GM10266 (cell line): ENCODE measurements around the gene TMEM191C.
"Not testable (repeated sequence)": the region's sequence is repeated elsewhere in the genome, so short reads cannot be mapped to it uniquely, and the experiment has no call there.

ENCODE experiments used
- DNase-seq: peaks from one replicate; pipeline ENCODE4 v3.0.0; 2012; ENCODE audit errors: extremely low spot score

Gene TMEM191C

DNA sequence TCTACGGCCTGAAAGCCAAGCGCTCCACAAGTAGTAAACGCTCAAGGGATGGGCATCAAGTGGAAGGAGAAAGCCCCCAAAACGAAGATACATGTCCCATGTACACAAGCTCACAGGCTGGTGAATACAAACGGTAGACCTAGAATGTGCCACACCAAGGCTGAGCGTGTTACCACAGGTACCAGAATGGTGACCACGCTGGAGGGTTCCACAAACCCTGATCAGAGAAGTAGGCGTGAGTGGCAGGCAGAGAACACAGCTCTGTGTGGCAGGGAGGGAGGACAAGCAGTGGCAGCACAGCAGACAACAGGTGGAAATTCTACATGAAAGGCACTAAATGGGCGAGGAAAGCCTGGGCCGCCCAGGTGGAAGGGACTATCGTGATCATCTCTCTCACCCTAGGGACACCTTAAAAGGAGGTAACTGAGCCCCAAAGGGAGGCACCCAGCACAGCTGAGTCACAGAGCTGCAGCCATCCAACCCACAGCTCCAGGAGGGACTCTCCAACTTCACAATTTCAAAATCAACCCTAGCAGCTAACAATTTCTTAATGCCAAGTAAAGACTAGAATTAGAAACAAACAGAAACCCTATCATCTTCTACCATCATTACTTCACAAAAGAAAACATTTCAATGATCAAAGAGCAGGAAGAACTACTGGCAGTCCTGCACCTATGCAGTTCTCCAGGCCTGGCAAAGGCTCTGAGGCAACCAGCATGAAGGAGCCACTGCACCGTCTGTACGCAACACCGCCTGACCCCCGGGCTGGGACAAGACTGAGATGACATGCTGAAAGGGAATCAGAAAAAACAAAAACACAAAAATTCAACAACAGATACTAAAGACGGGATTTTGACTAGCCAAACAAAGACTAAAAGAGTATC is 32.7 kb downstream of the TMEM191C start:
- DNase-seq, result not testable (repeated sequence)

- DNase-seq, result not testable (repeated sequence)
These were observed 43.2 kb downstream of the TMEM191C start for GRCh38 chr22:21510397-21510796.

DNA sequence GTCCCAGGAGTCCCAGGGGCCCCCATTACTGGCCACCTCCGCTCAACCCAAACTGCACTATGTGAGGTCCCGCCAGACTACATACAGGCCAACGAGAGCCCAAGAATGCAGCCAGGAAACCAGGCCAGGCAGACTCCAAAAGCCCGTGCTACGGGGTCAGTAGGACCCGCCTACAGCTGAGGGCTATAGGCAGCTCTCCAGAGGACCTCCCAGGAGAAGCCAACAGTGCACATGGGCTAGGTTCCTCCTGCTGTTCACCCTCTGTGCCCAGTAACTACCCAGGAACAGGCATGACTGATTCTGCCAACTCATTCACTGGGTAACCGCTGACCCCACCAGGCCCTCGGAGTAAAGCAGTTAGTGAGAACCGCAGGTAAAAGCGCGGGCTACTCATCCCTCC is 44.8 kb downstream of the TMEM191C start:
- DNase-seq, result not testable (repeated sequence)

- DNase-seq, result not testable (repeated sequence)
These were observed 46.9 kb downstream of the TMEM191C start for GRCh38 chr22:21514117-21514516.

GRCh38 chr22:21515234-21515633 is 48.0 kb downstream of the TMEM191C start:
- not testable (repeated sequence) for DNase-seq

GRCh38 chr22:21516522-21516921 is 49.3 kb downstream of the TMEM191C start:
- DNase-seq, result not testable (repeated sequence)

GRCh38 chr22:21516970-21517764 is 50.0 kb downstream of the TMEM191C start:
- not testable (repeated sequence) for DNase-seq
